HCT116 (cell line): Measurements from ENCODE around the gene GPR39. TPM values are rescaled to one million over a fixed set of nuclear protein-coding genes. Genes with fewer than 3 reads are reported as not detected.

Experiments
- ATAC-seq: fragments of 200-7000 bp; cut with Tn5 transposase; 2 replicates; pipeline ENCODE4 v1.9.1; 2020; ENCODE audit warnings: mild to moderate bottlenecking, moderate library complexity
- BruUV-seq: library from RNA; stranded (reverse); fragments of 400-500 nt; replicated peaks from 2 replicates; lab custom pipeline; 2021; lab: Mats Ljungman, UMichigan
- CTCF ChIA-PET: fragments of 300-600 bp; sonication (Branson Sonifier 250); formaldehyde crosslinking; loops from one replicate; lab custom pipeline; 2021; ENCODE audit warnings: antibody characterized with exemption; lab: Charles Lee
- POLR2A ChIA-PET: fragments of 300-600, 350-600 bp; sonication (Branson Sonifier 250); formaldehyde crosslinking; loops from one replicate; lab custom pipeline; 2021; ENCODE audit warnings: antibody characterized with exemption; lab: Charles Lee
- RAD21 ChIA-PET, 2 experiments: fragments of 300-600 bp; sonication (Branson Sonifier 250); formaldehyde crosslinking; loops; one replicate each; lab custom pipeline; 2023; ENCODE audit warnings: low total read pairs in 2 of 2; ENCODE audit not compliant: uncharacterized antibody in 2 of 2, unreplicated experiment in 2 of 2, low non-redundant PET in 1 of 2; lab: Charles Lee
- DNase-seq: peaks from one replicate; pipeline ENCODE4 v3.0.0-alpha.2; 2010; ENCODE audit warnings: low read depth, low spot score
- H2AFZ ChIP-seq: fragments of 200-600 bp; shearing (Covaris generic), sonication (generic); 2 replicates; pipeline ENCODE4 v1.6.1; 2017; ENCODE audit warnings: low read depth, mixed run types, mixed read lengths, antibody characterized with exemption, low read length; ENCODE audit not compliant: poor library complexity, severe bottlenecking
- H3K27ac ChIP-seq: 2 replicates; pipeline ENCODE4 v1.5.1; 2012; ENCODE audit warnings: low read depth, low read length
- H3K27me3 ChIP-seq: fragments of 200-600 bp; sonication (generic); 2 replicates; pipeline ENCODE4 v1.6.1; 2016; ENCODE audit warnings: mixed run types, low read length, mixed read lengths; ENCODE audit not compliant: insufficient read depth
- H3K36me3 ChIP-seq, 2 experiments: fragments of 200-500 bp in 1 of 2; fragments of 200-600 bp in 1 of 2; sonication (Bioruptor generic) in 1 of 2; sonication (generic) in 1 of 2; 2 replicates each; pipeline versions ENCODE4 v1.5.1 to v1.6.1; 2014 to 2016; ENCODE audit warnings: low read length in 2 of 2, inconsistent platforms in 1 of 2, mixed read lengths in 1 of 2, mixed run types in 1 of 2; ENCODE audit not compliant: insufficient read depth in 2 of 2, control insufficient read depth in 1 of 2
- H3K4me1 ChIP-seq, 2 experiments: fragments of 200-600 bp in 1 of 2; sonication (generic) in 1 of 2; 2 replicates each; pipeline versions ENCODE4 v1.5.1 to v1.6.1; 2012 to 2017; ENCODE audit warnings: low read length in 2 of 2, inconsistent platforms in 1 of 2, mild to moderate bottlenecking in 1 of 2, mixed read lengths in 1 of 2, mixed run types in 1 of 2, moderate library complexity in 1 of 2; ENCODE audit not compliant: insufficient read depth in 2 of 2, control insufficient read depth in 1 of 2
- H3K4me2 ChIP-seq: fragments of 200-600 bp; sonication (generic); 2 replicates; pipeline ENCODE4 v1.6.1; 2017; ENCODE audit warnings: mixed run types, low read length, mixed read lengths
- H3K4me3 ChIP-seq, 2 experiments: fragments of 200-600 bp in 1 of 2; sonication (generic) in 1 of 2; replicated peaks in 1 of 2; 2 replicates each; pipeline ENCODE4 v1.5.1; 2011 to 2016; ENCODE audit warnings: low read length in 2 of 2, control low read depth in 1 of 2, low read depth in 1 of 2, mild to moderate bottlenecking in 1 of 2, mixed read lengths in 1 of 2, mixed run types in 1 of 2
- H3K79me2 ChIP-seq: fragments of 200-600 bp; sonication (generic); 2 replicates; pipeline ENCODE4 v1.6.1; 2017; ENCODE audit warnings: mild to moderate bottlenecking, mixed run types, low read length, moderate library complexity, mixed read lengths; ENCODE audit not compliant: insufficient read depth
- H3K9ac ChIP-seq: fragments of 200-600 bp; sonication (generic); 2 replicates; pipeline ENCODE4 v1.6.1; 2016; ENCODE audit warnings: low read length, mixed read lengths
- H3K9me2 ChIP-seq: fragments of 200-600 bp; sonication (generic), shearing (Covaris generic); 2 replicates; pipeline ENCODE4 v1.6.1; 2017; ENCODE audit warnings: mixed run types, mild to moderate bottlenecking, moderate library complexity; ENCODE audit not compliant: insufficient read depth
- H3K9me3 ChIP-seq, 2 experiments: fragments of 200-500 bp in 1 of 2; fragments of 200-600 bp in 1 of 2; sonication (Bioruptor generic) in 1 of 2; sonication (generic) in 1 of 2; 2 replicates each; pipeline ENCODE4 v1.6.1; 2014 to 2017; ENCODE audit warnings: low read length in 2 of 2, mixed read lengths in 2 of 2, inconsistent platforms in 1 of 2, low read depth in 1 of 2, mild to moderate bottlenecking in 1 of 2, mixed run types in 1 of 2, moderate library complexity in 1 of 2; ENCODE audit not compliant: control insufficient read depth in 1 of 2, insufficient read depth in 1 of 2
- H4K20me1 ChIP-seq: fragments of 200-600 bp; sonication (generic), shearing (Covaris generic); 2 replicates; pipeline ENCODE4 v1.6.1; 2017; ENCODE audit warnings: mixed run types, mild to moderate bottlenecking, moderate library complexity; ENCODE audit not compliant: insufficient read depth
- CBX3 ChIP-seq: IDR thresholded peaks from 2 replicates; pipeline ENCODE4 v1.6.1; 2012; ENCODE audit warnings: low read depth
- EGR1 ChIP-seq: IDR thresholded peaks from 2 replicates; pipeline ENCODE4 v1.6.1; 2012; ENCODE audit warnings: low read depth
- ELF1 ChIP-seq: IDR thresholded peaks from 2 replicates; pipeline ENCODE4 v1.6.1; 2012; ENCODE audit warnings: low read depth, borderline replicate concordance
- EZH2 ChIP-seq: fragments of 200-600 bp; sonication (generic); IDR thresholded peaks from 2 replicates; pipeline ENCODE4 v1.6.1; 2017; ENCODE audit warnings: antibody characterized with exemption, mixed run types
- FOSL1 ChIP-seq: IDR thresholded peaks from 2 replicates; pipeline ENCODE4 v1.6.1; 2012; ENCODE audit warnings: low read depth
- POLR2AphosphoS5 ChIP-seq: IDR thresholded peaks from 2 replicates; pipeline ENCODE4 v1.6.1; 2011; ENCODE audit warnings: mild to moderate bottlenecking, low read depth, low read length, moderate library complexity
- RAD21 ChIP-seq: IDR thresholded peaks from 2 replicates; pipeline ENCODE4 v1.6.1; 2012; ENCODE audit warnings: low read depth, mild to moderate bottlenecking
- SIN3A ChIP-seq: IDR thresholded peaks from 2 replicates; pipeline ENCODE4 v1.6.1; 2012; ENCODE audit warnings: low read depth
- TCF7L2 ChIP-seq: IDR thresholded peaks from 2 replicates; pipeline ENCODE4 v1.7.0; 2011; ENCODE audit warnings: borderline replicate concordance, inconsistent platforms; ENCODE audit not compliant: insufficient read depth, insufficient read length; ENCODE audit errors: extremely low read depth
- YY1 ChIP-seq: IDR thresholded peaks from 2 replicates; pipeline ENCODE4 v1.6.1; 2011; ENCODE audit warnings: low read length, low read depth, moderate library complexity, mild to moderate bottlenecking; ENCODE audit not compliant: insufficient replicate concordance; ENCODE audit errors: extremely low read depth
- ZNF274 ChIP-seq: fragments of 200-500 bp; sonication (Bioruptor generic); IDR thresholded peaks from 2 replicates; pipeline ENCODE4 v1.6.1; 2014; ENCODE audit warnings: mild to moderate bottlenecking, low read depth, low read length, inconsistent platforms
- intact Hi-C: fragments of 100-400 bp; cut with micrococcal nuclease; formaldehyde crosslinking; loops from 2 replicates; pipeline ENCODE4 v1.10.0; 2022
- total RNA-seq: library from RNA; stranded (reverse); gene quantifications from one replicate; pipeline ENCODE4 v1.2.1, GENCODE V29; 2021; ENCODE audit not compliant: unreplicated experiment
- TF ChIP-seq, protein P1 (sequence below): IDR thresholded peaks from 2 replicates; pipeline ENCODE4 v1.6.1; 2012; ENCODE audit warnings: low read depth
- TF ChIP-seq, protein P2 (sequence below): IDR thresholded peaks from 2 replicates; pipeline ENCODE4 v1.6.1; 2012
- TF ChIP-seq, protein P3 (sequence below), 3 experiments: fragments of 200-600 bp in 1 of 3; sonication (generic) in 1 of 3; IDR thresholded peaks in 2 of 3; conservative IDR thresholded peaks in 1 of 3; 2 replicates each; pipeline ENCODE4 v1.5.1; 2012 to 2017; ENCODE audit warnings: low read depth in 2 of 3, low read length in 2 of 3, antibody characterized with exemption in 1 of 3, borderline replicate concordance in 1 of 3, control low read depth in 1 of 3, mild to moderate bottlenecking in 1 of 3, mixed read lengths in 1 of 3, mixed run types in 1 of 3, moderate library complexity in 1 of 3; ENCODE audit not compliant: insufficient read depth in 1 of 3

Gene GPR39
- total RNA-seq, 1 experiment from 2014 or later, result 5.1 TPM

DNA sequence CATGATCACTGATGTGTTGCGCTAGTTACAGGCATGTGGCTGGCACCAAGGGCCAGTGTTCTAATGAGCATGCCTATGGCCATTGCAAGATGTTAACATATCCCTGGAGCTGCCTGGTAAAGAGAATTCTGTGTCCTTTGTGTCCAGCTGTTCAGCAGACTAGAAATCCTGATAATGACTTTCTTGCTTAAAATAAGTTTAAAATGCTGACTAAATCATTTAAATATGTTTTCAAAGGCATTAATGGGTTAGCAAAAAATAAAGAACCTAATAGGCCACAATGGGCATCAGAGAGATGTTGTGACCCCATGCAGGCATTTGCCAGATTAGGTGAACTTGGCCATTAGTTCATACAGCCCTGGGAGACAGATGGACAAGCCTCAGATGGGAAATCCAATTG is 67.5 kb downstream of the GPR39 start (continued):
- TF ChIP-seq TCF7L2, result no peak
- TF ChIP-seq SIN3A, result no peak
- TF ChIP-seq ELF1, result no peak
- no peak for TF ChIP-seq CBX3
- TF ChIP-seq EGR1, result no peak
- TF ChIP-seq, protein P1, sequence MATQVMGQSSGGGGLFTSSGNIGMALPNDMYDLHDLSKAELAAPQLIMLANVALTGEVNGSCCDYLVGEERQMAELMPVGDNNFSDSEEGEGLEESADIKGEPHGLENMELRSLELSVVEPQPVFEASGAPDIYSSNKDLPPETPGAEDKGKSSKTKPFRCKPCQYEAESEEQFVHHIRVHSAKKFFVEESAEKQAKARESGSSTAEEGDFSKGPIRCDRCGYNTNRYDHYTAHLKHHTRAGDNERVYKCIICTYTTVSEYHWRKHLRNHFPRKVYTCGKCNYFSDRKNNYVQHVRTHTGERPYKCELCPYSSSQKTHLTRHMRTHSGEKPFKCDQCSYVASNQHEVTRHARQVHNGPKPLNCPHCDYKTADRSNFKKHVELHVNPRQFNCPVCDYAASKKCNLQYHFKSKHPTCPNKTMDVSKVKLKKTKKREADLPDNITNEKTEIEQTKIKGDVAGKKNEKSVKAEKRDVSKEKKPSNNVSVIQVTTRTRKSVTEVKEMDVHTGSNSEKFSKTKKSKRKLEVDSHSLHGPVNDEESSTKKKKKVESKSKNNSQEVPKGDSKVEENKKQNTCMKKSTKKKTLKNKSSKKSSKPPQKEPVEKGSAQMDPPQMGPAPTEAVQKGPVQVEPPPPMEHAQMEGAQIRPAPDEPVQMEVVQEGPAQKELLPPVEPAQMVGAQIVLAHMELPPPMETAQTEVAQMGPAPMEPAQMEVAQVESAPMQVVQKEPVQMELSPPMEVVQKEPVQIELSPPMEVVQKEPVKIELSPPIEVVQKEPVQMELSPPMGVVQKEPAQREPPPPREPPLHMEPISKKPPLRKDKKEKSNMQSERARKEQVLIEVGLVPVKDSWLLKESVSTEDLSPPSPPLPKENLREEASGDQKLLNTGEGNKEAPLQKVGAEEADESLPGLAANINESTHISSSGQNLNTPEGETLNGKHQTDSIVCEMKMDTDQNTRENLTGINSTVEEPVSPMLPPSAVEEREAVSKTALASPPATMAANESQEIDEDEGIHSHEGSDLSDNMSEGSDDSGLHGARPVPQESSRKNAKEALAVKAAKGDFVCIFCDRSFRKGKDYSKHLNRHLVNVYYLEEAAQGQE, result no peak
- TF ChIP-seq, all 23 proteins: peak for 0

DNA sequence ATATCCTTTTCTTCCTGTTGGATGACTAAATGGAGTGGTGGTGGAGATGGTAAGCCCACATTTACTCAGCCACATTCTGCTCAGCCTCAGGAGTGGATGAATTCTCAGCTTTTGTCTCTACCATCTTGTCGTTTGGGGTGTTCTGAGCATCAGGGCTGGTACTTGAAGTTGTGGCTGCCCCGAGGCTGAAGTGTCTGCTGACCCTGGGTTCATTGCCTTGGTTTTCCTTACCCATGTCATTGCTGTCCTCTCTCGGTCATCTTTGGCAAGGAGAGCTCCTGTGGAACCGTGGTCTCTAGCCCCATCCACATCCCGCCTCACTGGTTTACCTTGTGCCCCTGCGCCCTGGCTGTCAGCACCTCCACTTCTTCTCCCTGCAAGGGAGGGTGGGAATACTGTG is 71.9 kb downstream of the GPR39 start:
- TF ChIP-seq, protein P2, sequence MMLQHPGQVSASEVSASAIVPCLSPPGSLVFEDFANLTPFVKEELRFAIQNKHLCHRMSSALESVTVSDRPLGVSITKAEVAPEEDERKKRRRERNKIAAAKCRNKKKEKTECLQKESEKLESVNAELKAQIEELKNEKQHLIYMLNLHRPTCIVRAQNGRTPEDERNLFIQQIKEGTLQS, result no peak
- no peak for TF ChIP-seq EZH2
- no peak for TF ChIP-seq FOSL1
- no peak for TF ChIP-seq POLR2AphosphoS5
- no peak for TF ChIP-seq YY1
- TF ChIP-seq TCF7L2, result no peak
- TF ChIP-seq SIN3A, result no peak
- TF ChIP-seq, protein P1, result no peak
- no peak for TF ChIP-seq ELF1
- TF ChIP-seq ZNF274, result no peak
- no peak for TF ChIP-seq RAD21
- TF ChIP-seq, protein P3, sequence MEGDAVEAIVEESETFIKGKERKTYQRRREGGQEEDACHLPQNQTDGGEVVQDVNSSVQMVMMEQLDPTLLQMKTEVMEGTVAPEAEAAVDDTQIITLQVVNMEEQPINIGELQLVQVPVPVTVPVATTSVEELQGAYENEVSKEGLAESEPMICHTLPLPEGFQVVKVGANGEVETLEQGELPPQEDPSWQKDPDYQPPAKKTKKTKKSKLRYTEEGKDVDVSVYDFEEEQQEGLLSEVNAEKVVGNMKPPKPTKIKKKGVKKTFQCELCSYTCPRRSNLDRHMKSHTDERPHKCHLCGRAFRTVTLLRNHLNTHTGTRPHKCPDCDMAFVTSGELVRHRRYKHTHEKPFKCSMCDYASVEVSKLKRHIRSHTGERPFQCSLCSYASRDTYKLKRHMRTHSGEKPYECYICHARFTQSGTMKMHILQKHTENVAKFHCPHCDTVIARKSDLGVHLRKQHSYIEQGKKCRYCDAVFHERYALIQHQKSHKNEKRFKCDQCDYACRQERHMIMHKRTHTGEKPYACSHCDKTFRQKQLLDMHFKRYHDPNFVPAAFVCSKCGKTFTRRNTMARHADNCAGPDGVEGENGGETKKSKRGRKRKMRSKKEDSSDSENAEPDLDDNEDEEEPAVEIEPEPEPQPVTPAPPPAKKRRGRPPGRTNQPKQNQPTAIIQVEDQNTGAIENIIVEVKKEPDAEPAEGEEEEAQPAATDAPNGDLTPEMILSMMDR (IDR thresholded peaks at IDR 0.05 in 2 of 3, conservative IDR thresholded peaks at IDR 0.05 in 1 of 3; ENCODE audit: borderline replicate concordance in 1 of 3, insufficient read depth in 1 of 3, low read depth in 2 of 3, low read length in 2 of 3), result no peak
- TF ChIP-seq CBX3, result no peak
- H3K9ac ChIP-seq, result no peak overlapping the region
- H3K79me2 ChIP-seq, result no peaks in the 10 kb centered on the region
- H3K36me3 ChIP-seq, result no peaks in the 10 kb centered on the region
- no peak overlapping the region for H2AFZ ChIP-seq
- no peak overlapping the region for H3K4me3 ChIP-seq
- no peak overlapping the region for H3K27ac ChIP-seq
- H3K4me2 ChIP-seq, result no peak overlapping the region
- no peaks in the 10 kb centered on the region for H3K9me2 ChIP-seq
- H3K4me1 ChIP-seq, result no peaks in the 10 kb centered on the region
- no peaks in the 10 kb centered on the region for H4K20me1 ChIP-seq
- H3K9me3 ChIP-seq, result no peaks in the 10 kb centered on the region
- no TSS peak for BruUV-seq
- intact Hi-C loops, result no loop called here
- ChIA-PET POLR2A (no interaction called here), CTCF (no interaction called here), RAD21 (no interaction called here)
- DNase-seq (no peak), ATAC-seq (no peak)
- no peaks in the 10 kb centered on the region for H3K27me3 ChIP-seq
